COR-L47 (cell line): Measurements from ENCODE around the gene INO80B.
A peak's percentile ranks its signal among the peaks of the same experiment; 100 is the strongest.
"Not testable (repeated sequence)": the region's sequence is repeated elsewhere in the genome, so short reads cannot be mapped to it uniquely, and the experiment has no call there.

Experiments
- DNase-seq: peaks from one replicate; lab custom pipeline; 2025; lab: John Stamatoyannopoulos, UW

The INO80B gene

GRCh38 chr2:74481961-74482800 lies 27.3 kb downstream of the INO80B start:
- peak; percentile 59 for DNase-seq

- peak; percentile 94 for DNase-seq
Observed at GRCh38 chr2:74482801-74483674, 28.2 kb downstream of the INO80B start, which contains the start of the genes CCDC142 and TTC31. Gene CCDC142 (minus strand): TSS chr2:74482998. CDS start chr2:74482837, 161 bp downstream. Gene TTC31 (plus strand): TSS chr2:74483081. CDS start chr2:74483096, 15 bp downstream.

GRCh38 chr2:74483675-74484164 lies 28.8 kb downstream of the INO80B start:
- DNase-seq: not testable (repeated sequence)

GRCh38 chr2:74486141-74486540 lies 31.3 kb downstream of the INO80B start:
- DNase-seq: no peak

GRCh38 chr2:74488643-74489481 lies 34.0 kb downstream of the INO80B start:
- no peak for DNase-seq

DNA sequence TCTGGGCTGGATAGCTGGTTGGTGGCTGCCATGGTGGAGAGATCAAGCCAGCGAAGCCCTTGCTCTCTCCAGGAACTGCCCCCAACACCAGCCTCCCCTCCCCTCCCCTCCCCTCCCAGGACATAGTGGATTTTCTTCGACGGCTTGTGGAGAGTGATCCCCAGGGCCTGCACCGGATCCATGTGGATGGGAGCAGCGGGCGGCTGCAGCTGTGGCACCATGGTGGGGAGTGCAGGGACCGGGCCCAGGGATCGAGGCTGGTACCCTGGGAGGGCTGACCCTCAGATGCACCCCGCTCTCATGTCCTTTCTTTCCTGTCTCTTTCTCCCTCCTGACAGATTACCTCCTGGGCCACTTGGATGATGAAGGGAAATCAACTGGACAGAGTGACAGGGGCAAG lies 35.0 kb downstream of the INO80B start:
- no peak for DNase-seq

- no peak for DNase-seq
Observed at GRCh38 chr2:74491648-74492544, 37.0 kb downstream of the INO80B start.

GRCh38 chr2:74493546-74493945 lies 38.7 kb downstream of the INO80B start:
- DNase-seq: no peak

GRCh38 chr2:74495440-74495839 lies 40.6 kb downstream of the INO80B start:
- no peak for DNase-seq

- DNase-seq: no peak
Observed at GRCh38 chr2:74496997-74497776, 42.3 kb downstream of the INO80B start.

- DNase-seq: no peak
Observed at GRCh38 chr2:74497777-74498499, 43.1 kb downstream of the INO80B start.

- DNase-seq: no peak
Observed at GRCh38 chr2:74498500-74499266, 43.8 kb downstream of the INO80B start.

DNA sequence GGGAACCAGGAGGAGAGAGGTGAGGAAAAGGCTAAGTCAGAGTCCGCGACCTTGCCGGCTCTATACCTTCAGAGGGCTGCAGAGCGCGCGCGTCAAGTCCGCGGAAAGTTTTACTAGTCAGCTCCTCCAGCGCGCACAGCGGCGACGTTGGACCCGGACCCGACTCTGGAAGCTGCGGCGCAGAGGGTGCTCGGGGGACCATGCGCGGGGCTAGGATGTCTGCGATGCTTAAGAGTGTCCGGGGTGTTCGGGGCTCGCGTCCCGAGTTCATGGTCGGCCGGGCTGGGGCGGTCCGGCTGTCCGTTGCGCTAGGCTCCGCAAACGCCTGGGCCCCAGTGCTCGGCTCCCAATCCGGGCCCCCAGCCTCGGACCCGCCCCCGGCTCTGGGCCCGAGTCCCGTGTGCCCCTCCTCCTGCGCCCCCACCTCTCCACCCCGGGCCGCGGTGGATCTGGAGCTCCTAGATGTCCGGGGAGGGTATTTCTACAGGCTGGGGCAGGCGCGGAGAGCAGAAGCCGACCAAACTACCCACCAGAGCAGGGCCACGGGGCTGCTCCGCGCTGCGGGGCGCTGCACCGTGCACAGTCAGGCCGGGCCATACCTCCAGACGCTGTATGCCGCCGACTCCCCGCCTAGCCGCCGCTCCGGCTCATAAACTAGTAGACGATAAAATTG lies 44.5 kb downstream of the INO80B start, which contains the start of gene LBX2:
LBX2 (minus strand) TSS at position 337 of the 673 bp plus-strand sequence; CDS start at position 271, 66 bp downstream.
- DNase-seq: no peak

DNA sequence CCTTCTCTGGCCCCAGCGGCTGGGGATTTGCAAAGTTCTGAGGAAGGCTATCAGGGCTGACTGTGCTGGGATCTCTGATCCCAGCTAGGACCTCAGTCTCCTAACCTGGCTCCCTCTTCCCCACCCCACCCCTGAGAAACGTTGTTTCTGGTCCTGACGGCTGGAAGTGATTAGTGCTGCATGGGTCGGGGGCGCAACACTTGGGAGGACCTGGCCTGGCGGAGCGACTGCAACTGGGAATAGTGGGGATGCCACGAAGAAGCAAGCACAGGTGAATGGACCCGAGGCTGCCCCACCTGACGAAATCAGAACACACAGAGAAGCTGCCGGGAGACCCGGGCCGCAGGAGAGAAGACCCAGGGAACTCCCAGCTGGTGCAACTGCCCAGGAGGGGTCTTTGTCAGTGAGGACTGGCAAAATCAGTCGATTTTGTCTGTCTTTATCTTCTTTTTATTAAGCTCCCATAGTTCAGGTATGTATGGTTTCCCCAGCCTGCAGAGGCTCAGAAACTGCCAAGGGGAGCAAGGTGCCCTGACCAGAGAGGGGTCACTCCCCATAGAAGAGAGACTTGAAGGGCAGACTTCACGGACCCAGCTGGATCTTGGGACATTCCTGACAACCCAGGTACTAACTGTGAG lies 45.2 kb downstream of the INO80B start:
- no peak for DNase-seq

DNA sequence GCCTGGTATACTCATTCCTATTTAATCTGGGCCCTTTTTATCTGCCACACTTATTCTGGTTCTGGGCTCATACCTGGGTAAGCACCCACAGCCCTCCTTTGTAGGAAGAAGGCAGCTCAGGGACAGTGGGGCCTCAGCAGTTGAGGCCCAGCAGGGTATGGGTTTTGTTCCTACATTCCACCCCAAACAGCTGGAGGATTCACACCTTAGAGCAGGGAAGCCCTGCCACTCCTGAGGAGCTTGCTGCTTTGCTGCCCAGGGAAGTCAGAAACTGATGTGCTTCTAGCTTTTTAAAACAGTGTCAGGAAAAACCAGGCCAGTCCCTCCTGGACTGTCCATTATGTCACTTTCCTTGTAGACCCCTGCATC lies 45.7 kb downstream of the INO80B start:
- no peak for DNase-seq

- DNase-seq: no peak
Observed at GRCh38 chr2:74501335-74502071, 46.6 kb downstream of the INO80B start.
